ENCODE results near the gene MAST4.

GRCh38 chr5:66701244-66701643 is 105.1 kb downstream of the MAST4 start:
- TF ChIP-seq EZH2 (optimal IDR thresholded peaks at IDR 0.05; ENCODE audit: low read depth, low read length), result no peak
- TF ChIP-seq CTCF (IDR thresholded peaks at IDR 0.05; ENCODE audit: low read length), result no peak

Measured in MM.1S (cell line).